Upper lobe of left lung (tissue), 4 donors: ENCODE measurements around the gene LSR.

ENCODE experiments used
- CTCF ChIP-seq, 6 experiments: fragments of 450-650 bp in 4 of 6; fragments of 200-600 bp in 2 of 6; sonication (generic) in 2 of 6; IDR thresholded peaks; one replicate each; pipeline ENCODE4 v1.5.1; 2016 to 2019; ENCODE audit warnings: antibody characterized with exemption in 6 of 6
- EP300 ChIP-seq, 4 donors: sonication (generic); formaldehyde crosslinking; IDR thresholded peaks; one replicate each; pipeline ENCODE4 v1.5.1; 2017; ENCODE audit warnings: antibody characterized with exemption in 4 of 4, control low read depth in 2 of 4
- POLR2A ChIP-seq, 4 donors: fragments of 450-650 bp; IDR thresholded peaks; one replicate each; pipeline ENCODE4 v1.5.1; 2016 to 2017; ENCODE audit warnings: antibody characterized with exemption in 4 of 4, mild to moderate bottlenecking in 2 of 4
- POLR2AphosphoS5 ChIP-seq, 2 donors: sonication (generic); formaldehyde crosslinking; IDR thresholded peaks; one replicate each; pipeline ENCODE4 v1.5.1; 2017; ENCODE audit warnings: antibody characterized with exemption in 2 of 2

- TF ChIP-seq POLR2AphosphoS5 (IDR thresholded peaks at IDR 0.05) = no peak
- TF ChIP-seq CTCF (IDR thresholded peaks at IDR 0.05) = no peak
- no peak for TF ChIP-seq EP300 (IDR thresholded peaks at IDR 0.05)
- no peak for TF ChIP-seq POLR2A (IDR thresholded peaks at IDR 0.05)
These were observed 18.6 kb downstream of the LSR start for GRCh38 chr19:35267353-35267817.
